GM12878 (cell line): ENCODE measurements around the gene SLAIN2. TPM values are rescaled to one million over a fixed set of nuclear protein-coding genes. Genes with fewer than 3 reads are reported as not detected.

ENCODE experiments used
- ATAC-seq: fragments of 200-7000 bp; cut with Tn5 transposase; 3 replicates; pipeline ENCODE4 v1.9.1; 2020; ENCODE audit warnings: mild to moderate bottlenecking, moderate library complexity
- BruUV-seq: library from RNA; stranded (reverse); fragments of 400-500 nt; replicated peaks from 2 replicates; lab custom pipeline; 2021; lab: Mats Ljungman, UMichigan
- CTCF ChIA-PET: fragments of 300-600 bp; sonication (Branson Sonifier 250); formaldehyde crosslinking; extraction: SDS; loops from one replicate; lab custom pipeline; 2021; ENCODE audit warnings: inconsistent platforms; lab: Yijun Ruan, JAX
- POLR2A ChIA-PET: fragments of 350-600 bp; formaldehyde crosslinking; extraction: SDS; loops from one replicate; lab custom pipeline; 2021; ENCODE audit warnings: inconsistent platforms; lab: Charles Lee
- RAD21 ChIA-PET: fragments of 300-600 bp; sonication (Branson Sonifier 250); formaldehyde crosslinking; loops from one replicate; lab custom pipeline; 2023; ENCODE audit warnings: antibody characterized with exemption; ENCODE audit not compliant: unreplicated experiment; lab: Charles Lee
- SMC1A ChIA-PET: fragments of 300-600 bp; sonication (Branson Sonifier 250); formaldehyde crosslinking; loops from one replicate; lab custom pipeline; 2023; ENCODE audit not compliant: unreplicated experiment, uncharacterized antibody; lab: Charles Lee
- DNase-seq: peaks from one replicate; pipeline ENCODE4 v3.0.0-alpha.2; 2011; ENCODE audit warnings: low read depth, low spot score
- FAIRE-seq: peaks from 3 replicates; lab custom pipeline; 2011; peaks lifted over from hg19 to GRCh38; lab: Jason Lieb, UNC
- H2AFZ ChIP-seq: 2 replicates; pipeline ENCODE4 v1.6.0; 2011; ENCODE audit warnings: low read depth, low read length, control low read depth; ENCODE audit not compliant: control insufficient read depth
- H3K27ac ChIP-seq: 2 replicates; pipeline ENCODE4 v1.5.1; 2011; ENCODE audit warnings: control low read depth; ENCODE audit not compliant: control insufficient read depth, insufficient read depth
- H3K27me3 ChIP-seq, 2 experiments: replicated peaks in 1 of 2; 2 replicates each; pipeline versions ENCODE4 v1.6.0 to v1.6.1; 2011; ENCODE audit warnings: low read length in 1 of 2; ENCODE audit not compliant: control insufficient read depth in 2 of 2, insufficient read depth in 2 of 2
- H3K36me3 ChIP-seq, 2 experiments: 2 replicates each; pipeline ENCODE4 v1.5.1; 2011; ENCODE audit warnings: low read length in 1 of 2; ENCODE audit not compliant: control insufficient read depth in 2 of 2, insufficient read depth in 2 of 2
- H3K4me1 ChIP-seq: 2 replicates; pipeline ENCODE4 v1.6.1; 2011; ENCODE audit warnings: mild to moderate bottlenecking, low read length, moderate library complexity, mixed read lengths; ENCODE audit not compliant: control insufficient read depth, insufficient read depth
- H3K4me2 ChIP-seq: 2 replicates; pipeline ENCODE4 v1.6.0; 2011; ENCODE audit warnings: control low read depth; ENCODE audit not compliant: control insufficient read depth, insufficient read depth
- H3K4me3 ChIP-seq: fragments of 200-600 bp; sonication (generic); 2 replicates; pipeline ENCODE4 v1.5.1; 2016
- H3K79me2 ChIP-seq: 2 replicates; pipeline ENCODE4 v1.6.0; 2011; ENCODE audit warnings: low read length; ENCODE audit not compliant: control insufficient read depth, insufficient read depth
- H3K9ac ChIP-seq: 2 replicates; pipeline ENCODE4 v1.8.0; 2011; ENCODE audit warnings: low read length, control low read depth, mixed read lengths; ENCODE audit not compliant: control insufficient read depth, insufficient read depth
- H3K9me3 ChIP-seq: replicated peaks from 3 replicates; pipeline ENCODE4 v1.5.1; 2011; ENCODE audit warnings: mild to moderate bottlenecking, low read length; ENCODE audit not compliant: control insufficient read depth, insufficient read depth
- H4K20me1 ChIP-seq: 2 replicates; pipeline ENCODE4 v1.6.0; 2011; ENCODE audit not compliant: control insufficient read depth, insufficient read depth
- CUX1 ChIP-seq: IDR thresholded peaks from 2 replicates; pipeline ENCODE4 v1.6.1; 2012; ENCODE audit warnings: improper control_type of control experiment, low read depth, low read length; ENCODE audit not compliant: insufficient replicate concordance
- ESRRA ChIP-seq: IDR thresholded peaks from 2 replicates; pipeline ENCODE4 v1.6.1; 2012; ENCODE audit warnings: mild to moderate bottlenecking, low read length, improper control_type of control experiment
- ETV6 ChIP-seq, 2 experiments: fragments of 450-650 bp in 1 of 2; IDR thresholded peaks in 1 of 2; conservative IDR thresholded peaks in 1 of 2; 2 replicates each; pipeline ENCODE4 v1.6.1; 2014; ENCODE audit warnings: antibody characterized with exemption in 1 of 2, borderline replicate concordance in 1 of 2, low read depth in 1 of 2, mild to moderate bottlenecking in 1 of 2, moderate library complexity in 1 of 2
- HCFC1 ChIP-seq: fragments of 150-350 bp; IDR thresholded peaks from 2 replicates; pipeline ENCODE4 v1.6.1; 2014; ENCODE audit warnings: low read length
- KDM1A ChIP-seq: fragments of 200-600 bp; sonication (generic); IDR thresholded peaks from 2 replicates; pipeline ENCODE4 v1.6.1; 2016; ENCODE audit warnings: borderline replicate concordance
- MXI1 ChIP-seq: fragments of 150-350 bp; IDR thresholded peaks from 2 replicates; pipeline ENCODE4 v1.6.1; 2011; ENCODE audit warnings: low read depth, mild to moderate bottlenecking, inconsistent platforms, low read length, improper control_type of control experiment
- NR2C1 ChIP-seq: fragments of 450-650 bp; IDR thresholded peaks from 2 replicates; pipeline ENCODE4 v1.6.1; 2017; ENCODE audit warnings: antibody characterized with exemption, mild to moderate bottlenecking, moderate library complexity
- RUNX3 ChIP-seq: IDR thresholded peaks from 2 replicates; pipeline ENCODE4 v1.6.1; 2012; ENCODE audit warnings: low read length, inconsistent platforms
- SIN3A ChIP-seq: IDR thresholded peaks from 2 replicates; pipeline ENCODE4 v1.6.1; 2012; ENCODE audit warnings: low read depth, low read length, improper control_type of control experiment
- SUPT20H ChIP-seq: IDR thresholded peaks from 2 replicates; pipeline ENCODE4 v1.6.1; 2011; ENCODE audit warnings: low read depth, mild to moderate bottlenecking, low read length, moderate library complexity, borderline replicate concordance; ENCODE audit not compliant: control insufficient read depth
- TARDBP ChIP-seq: IDR thresholded peaks from 2 replicates; pipeline ENCODE4 v1.6.1; 2016; ENCODE audit warnings: borderline replicate concordance
- TCF12 ChIP-seq: IDR thresholded peaks from 2 replicates; pipeline ENCODE4 v1.6.1; 2011; ENCODE audit warnings: low read depth, mild to moderate bottlenecking, low read length
- YY1 ChIP-seq: IDR thresholded peaks from 2 replicates; pipeline ENCODE4 v1.6.1; 2011; ENCODE audit warnings: low read depth, mild to moderate bottlenecking, low read length
- ZBED1 ChIP-seq: IDR thresholded peaks from 2 replicates; pipeline ENCODE4 v1.6.1; 2016; ENCODE audit warnings: borderline replicate concordance
- WGBS: methylation state at CpG from one replicate; pipeline ENCODE4 v1.1.6; 2016; ENCODE audit warnings: low lambda C conversion rate; ENCODE audit not compliant: insufficient replicate concordance, insufficient coverage; ENCODE audit errors: missing lambda C conversion rate; 5-methylcytosine and 5-hydroxymethylcytosine counted together
- in situ Hi-C: fragments of 300-500 bp; cut with MboI; formaldehyde crosslinking; loops from 9 replicates; pipeline ENCODE4 v1.14.3; 2018; ENCODE audit warnings: mixed read lengths
- intact Hi-C: fragments of 100-400 bp; cut with micrococcal nuclease; formaldehyde crosslinking; loops from one replicate; pipeline ENCODE4 v1.14.2; 2022; ENCODE audit not compliant: unreplicated experiment
- polyA plus RNA-seq, 11 experiments: library from polyadenylated mRNA; depleted of rRNA in 4 of 11; unstranded in 6 of 11; stranded (reverse) in 5 of 11; fragments of >200 nt; fragmentation: Nextera tagmentation in 4 of 11; fragmentation: Illumina TruSeq in 1 of 11; extraction: Ambion mirVana in 4 of 11; extraction: Trizol in 1 of 11; gene quantifications; 1 replicate in 1 of 11; 2 replicates in 10 of 11; pipeline versions ENCODE4 v1.2.1 to v1.2.3, GENCODE V29; 2011 to 2016; ENCODE audit warnings: inconsistent platforms in 2 of 11, missing spikeins in 2 of 11, low read depth in 1 of 11
- total RNA-seq, 4 experiments: library from RNA; depleted of rRNA in 3 of 4; stranded (reverse); fragments of >200 nt in 3 of 4; fragmentation: Illumina TruSeq in 1 of 4; extraction: Trizol in 1 of 4; gene quantifications; 2 replicates each; pipeline versions ENCODE4 v1.2.1 to v1.2.3, GENCODE V29; 2013 to 2021

The SLAIN2 gene
- total and polyA plus RNA-seq, 10 of the 15 experiments (the other 5 are each of a cell fraction or from before 2014, with no cell fraction given): 4.3 to 96.6 (median 25.4) TPM

GRCh38 chr4:48329193-48329592 lies 12.1 kb upstream of the SLAIN2 start:
- no peak overlapping the region for H2AFZ ChIP-seq

GRCh38 chr4:48329976-48330375 lies 11.4 kb upstream of the SLAIN2 start:
- SMC1A ChIA-PET: interaction anchor here (1.0 to 1.4 kb wide), 2 partner anchors 16 to 19 kb away, joined by 3 read pairs; no protein-coding TSS in a partner anchor
- TF ChIP-seq MXI1 (no peak), YY1 (no peak), ESRRA (no peak), CUX1 (no peak), RUNX3 (peak; percentile 34; the same call in 1 of the 2 replicates), TARDBP (no peak), ETV6 (conservative IDR thresholded peaks at IDR 0.05 in 1 of 2, IDR thresholded peaks at IDR 0.05 in 1 of 2; ENCODE audit: borderline replicate concordance in 1 of 2, low read depth in 1 of 2) (no peak)
- TF ChIP-seq, all 136 proteins: peak for 1
- Histone ChIP-seq H3K36me3 (no peaks in the 10 kb centered on the region), H3K27me3 (no peaks in the 10 kb centered on the region), H3K9me3 (no peaks in the 10 kb centered on the region), H3K4me1 (no peaks in the 10 kb centered on the region), H3K9ac (no peak overlapping the region), H3K79me2 (no peaks in the 10 kb centered on the region), H3K27ac (no peak overlapping the region), H3K4me3 (no peak overlapping the region), H3K4me2 (no peak overlapping the region), H2AFZ (no peak overlapping the region), H4K20me1 (no peaks in the 10 kb centered on the region)
- DNase-seq (no peak), FAIRE-seq (no peak), ATAC-seq (no peak)
- POLR2A ChIA-PET: no interaction called here
- RAD21 ChIA-PET: no interaction called here
- in situ Hi-C loops: no loop called here
- CTCF ChIA-PET: no interaction called here
- BruUV-seq: no TSS peak
- intact Hi-C loops: no loop called here

More at GRCh38 chr4:48329193-48329592, 12.1 kb upstream of the SLAIN2 start:
- ChIA-PET POLR2A (interaction anchor here (0.6 to 1.4 kb wide), 3 partner anchors 11 to 681 kb away, joined by 3 to 4 read pairs (median 4); no protein-coding TSS in a partner anchor), CTCF (interaction anchor here (0.9 kb wide), 1 partner anchor 10 kb away, joined by 3 read pairs; no protein-coding TSS in a partner anchor), SMC1A (interaction anchor here (0.9 to 1.4 kb wide), 3 partner anchors 11 to 18 kb away, joined by 3 read pairs; no protein-coding TSS in a partner anchor), RAD21 (no interaction called here)
- DNase-seq: no peak
- Histone ChIP-seq H3K9me3 (no peaks in the 10 kb centered on the region), H3K4me2 (no peak overlapping the region), H3K36me3 (no peaks in the 10 kb centered on the region), H3K79me2 (no peaks in the 10 kb centered on the region), H4K20me1 (no peaks in the 10 kb centered on the region), H3K27ac (no peak overlapping the region), H3K4me1 (no peaks in the 10 kb centered on the region), H3K27me3 (no peaks in the 10 kb centered on the region), H3K4me3 (no peak overlapping the region), H3K9ac (no peak overlapping the region)
- TF ChIP-seq KDM1A (no peak), TARDBP (no peak), TCF12 (no peak), HCFC1 (no peak), NR2C1 (no peak), SIN3A (no peak), YY1 (no peak), ZBED1 (no peak), SUPT20H (no peak)
- no peak for FAIRE-seq
- in situ Hi-C loops (no loop called here), intact Hi-C loops (no loop called here)
- WGBS: 0% methylated on average over 1 of the region's 1 CpG
- ATAC-seq: no peak
- BruUV-seq: no TSS peak
